ENCODE results near the gene TMEM72. TPM values are rescaled to one million over a fixed set of nuclear protein-coding genes. Genes with fewer than 3 reads are reported as not detected.
"Not testable (repeated sequence)": the region's sequence is repeated elsewhere in the genome, so short reads cannot be mapped to it uniquely, and the experiment has no call there.

The TMEM72 gene
- total RNA-seq, 1 donor from 2014 or later = not detected

- Histone ChIP-seq H3K4me3 (ENCODE audit: low read depth, low read length) (peak overlapping the region; percentile 44), H3K27me3 (ENCODE audit: control insufficient read depth, insufficient read depth, low read length) (peaks cover 3% of the 10 kb centered on the region), H3K36me3 (ENCODE audit: control insufficient read depth, insufficient read depth, low read length) (no peaks in the 10 kb centered on the region)
- peak; percentile 97 for TF ChIP-seq CTCF (IDR thresholded peaks at IDR 0.05; ENCODE audit: insufficient read depth, low read length, poor library complexity, severe bottlenecking)
- DNase-seq (ENCODE audit: low read depth) = no peak
Measured at GRCh38 chr10:44864637-44865288, 46.4 kb upstream of the TMEM72 start.

- peaks cover 3% of the 10 kb centered on the region for H3K27me3 ChIP-seq (ENCODE audit: control insufficient read depth, insufficient read depth, low read length)
- H3K36me3 ChIP-seq (ENCODE audit: control insufficient read depth, insufficient read depth, low read length) = no peaks in the 10 kb centered on the region
- DNase-seq (ENCODE audit: low read depth) = no peak
- no peak for TF ChIP-seq CTCF (IDR thresholded peaks at IDR 0.05; ENCODE audit: insufficient read depth, low read length, poor library complexity, severe bottlenecking)
- no peak overlapping the region for H3K4me3 ChIP-seq (ENCODE audit: low read depth, low read length)
Measured at GRCh38 chr10:44865289-44865671, 45.9 kb upstream of the TMEM72 start.

GRCh38 chr10:44866367-44866766, 44.8 kb upstream of the TMEM72 start:
- not testable (repeated sequence) for H3K27me3 ChIP-seq (ENCODE audit: control insufficient read depth, insufficient read depth, low read length); DNase-seq (ENCODE audit: low read depth); H3K36me3 ChIP-seq (ENCODE audit: control insufficient read depth, insufficient read depth, low read length); H3K4me3 ChIP-seq (ENCODE audit: low read depth, low read length)

- DNase-seq (ENCODE audit: low read depth) = no peak
- no peak overlapping the region for H3K4me3 ChIP-seq (ENCODE audit: low read depth, low read length)
- peaks cover 3% of the 10 kb centered on the region for H3K27me3 ChIP-seq (ENCODE audit: control insufficient read depth, insufficient read depth, low read length)
- no peaks in the 10 kb centered on the region for H3K36me3 ChIP-seq (ENCODE audit: control insufficient read depth, insufficient read depth, low read length)
- TF ChIP-seq CTCF (IDR thresholded peaks at IDR 0.05; ENCODE audit: insufficient read depth, low read length, poor library complexity, severe bottlenecking) = no peak
Measured at GRCh38 chr10:44870031-44870430, 41.1 kb upstream of the TMEM72 start.

- TF ChIP-seq CTCF (IDR thresholded peaks at IDR 0.05; ENCODE audit: insufficient read depth, low read length, poor library complexity, severe bottlenecking) = no peak
- DNase-seq (ENCODE audit: low read depth) = no peak
- H3K27me3 ChIP-seq (ENCODE audit: control insufficient read depth, insufficient read depth, low read length) = peaks cover 3% of the 10 kb centered on the region
- no peak overlapping the region for H3K4me3 ChIP-seq (ENCODE audit: low read depth, low read length)
- H3K36me3 ChIP-seq (ENCODE audit: control insufficient read depth, insufficient read depth, low read length) = no peaks in the 10 kb centered on the region
Measured at GRCh38 chr10:44873160-44873559, 38.0 kb upstream of the TMEM72 start.

- Histone ChIP-seq H3K27me3 (ENCODE audit: control insufficient read depth, insufficient read depth, low read length) (peaks cover 3% of the 10 kb centered on the region), H3K4me3 (ENCODE audit: low read depth, low read length) (no peak overlapping the region), H3K36me3 (ENCODE audit: control insufficient read depth, insufficient read depth, low read length) (no peaks in the 10 kb centered on the region)
- TF ChIP-seq CTCF (IDR thresholded peaks at IDR 0.05; ENCODE audit: insufficient read depth, low read length, poor library complexity, severe bottlenecking) = no peak
- no peak for DNase-seq (ENCODE audit: low read depth)
Measured at GRCh38 chr10:44874166-44874565, 37.0 kb upstream of the TMEM72 start.
